ENCODE data around the gene FOXO4. TPM values are rescaled to one million over a fixed set of nuclear protein-coding genes. Genes with fewer than 3 reads are reported as not detected.

The FOXO4 gene
- total RNA-seq, 4 donors from 2014 or later, result 14.0 to 39.8 (median 28.4) TPM

GRCh38 chrX:71099736-71100135, 4.1 kb downstream of the FOXO4 start:
- Histone ChIP-seq H3K27me3 (no peaks in the 10 kb centered on the region), H3K36me3 (no peaks in the 10 kb centered on the region), H3K27ac (no peak overlapping the region), H3K9me3 (no peaks in the 10 kb centered on the region), H3K4me1 (peaks cover 0 to 12% (median 3%) of the 10 kb centered on the region in 4 donors), H3K4me3 (no peak overlapping the region)
- no peak for DNase-seq
- TF ChIP-seq CTCF (IDR thresholded peaks at IDR 0.05) (no peak), POLR2A (IDR thresholded peaks at IDR 0.05) (no peak)

DNA sequence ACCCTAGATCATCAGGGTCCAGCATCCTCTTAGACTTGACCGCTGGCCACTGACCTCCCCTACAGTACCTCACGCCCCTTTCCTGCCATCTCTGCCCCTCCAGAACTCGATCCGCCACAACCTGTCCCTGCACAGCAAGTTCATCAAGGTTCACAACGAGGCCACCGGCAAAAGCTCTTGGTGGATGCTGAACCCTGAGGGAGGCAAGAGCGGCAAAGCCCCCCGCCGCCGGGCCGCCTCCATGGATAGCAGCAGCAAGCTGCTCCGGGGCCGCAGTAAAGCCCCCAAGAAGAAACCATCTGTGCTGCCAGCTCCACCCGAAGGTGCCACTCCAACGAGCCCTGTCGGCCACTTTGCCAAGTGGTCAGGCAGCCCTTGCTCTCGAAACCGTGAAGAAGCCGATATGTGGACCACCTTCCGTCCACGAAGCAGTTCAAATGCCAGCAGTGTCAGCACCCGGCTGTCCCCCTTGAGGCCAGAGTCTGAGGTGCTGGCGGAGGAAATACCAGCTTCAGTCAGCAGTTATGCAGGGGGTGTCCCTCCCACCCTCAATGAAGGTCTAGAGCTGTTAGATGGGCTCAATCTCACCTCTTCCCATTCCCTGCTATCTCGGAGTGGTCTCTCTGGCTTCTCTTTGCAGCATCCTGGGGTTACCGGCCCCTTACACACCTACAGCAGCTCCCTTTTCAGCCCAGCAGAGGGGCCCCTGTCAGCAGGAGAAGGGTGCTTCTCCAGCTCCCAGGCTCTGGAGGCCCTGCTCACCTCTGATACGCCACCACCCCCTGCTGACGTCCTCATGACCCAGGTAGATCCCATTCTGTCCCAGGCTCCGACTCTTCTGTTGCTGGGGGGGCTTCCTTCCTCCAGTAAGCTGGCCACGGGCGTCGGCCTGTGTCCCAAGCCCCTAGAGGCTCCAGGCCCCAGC, 5.2 kb downstream of the FOXO4 start:
- H3K36me3 ChIP-seq, result no peaks in the 10 kb centered on the region
- no peak overlapping the region for H3K27ac ChIP-seq
- no peak overlapping the region for H3K4me3 ChIP-seq
- H3K9me3 ChIP-seq, result no peaks in the 10 kb centered on the region
- peaks cover 0 to 12% (median 3%) of the 10 kb centered on the region in 4 donors for H3K4me1 ChIP-seq
- TF ChIP-seq CTCF (IDR thresholded peaks at IDR 0.05) (no peak), POLR2A (IDR thresholded peaks at IDR 0.05) (no peak)
- DNase-seq, result peak in 1 of 3 donors; percentile 39
- no peaks in the 10 kb centered on the region for H3K27me3 ChIP-seq

DNA sequence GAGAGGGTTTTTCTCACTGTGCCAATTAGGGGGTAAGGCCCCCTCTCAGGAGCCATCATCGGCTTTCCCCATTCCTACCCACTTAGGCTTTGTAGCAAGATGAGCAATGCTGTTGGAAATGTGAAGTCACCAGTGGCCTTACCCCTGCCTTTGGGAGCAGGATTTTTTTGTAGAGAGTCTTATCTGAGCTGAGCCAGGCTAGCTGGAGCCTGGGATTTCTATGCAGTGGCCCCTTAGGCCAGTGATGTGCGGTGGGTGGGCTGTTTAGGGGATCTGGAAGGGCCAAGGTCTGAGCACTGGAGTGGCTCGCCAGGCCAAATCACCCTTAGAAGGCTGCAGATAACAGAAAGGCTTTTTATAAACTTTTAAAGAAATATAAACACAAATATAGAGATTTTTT, 6.6 kb downstream of the FOXO4 start:
- peak in 1 of 3 donors; percentile 26 for DNase-seq
- Histone ChIP-seq H3K36me3 (no peaks in the 10 kb centered on the region), H3K4me1 (peaks cover 0 to 12% (median 3%) of the 10 kb centered on the region in 4 donors), H3K9me3 (no peaks in the 10 kb centered on the region), H3K4me3 (no peak overlapping the region), H3K27ac (peak overlapping the region in 1 of 4 donors; percentile 74), H3K27me3 (no peaks in the 10 kb centered on the region)
- TF ChIP-seq POLR2A (IDR thresholded peaks at IDR 0.05), result no peak

DNA sequence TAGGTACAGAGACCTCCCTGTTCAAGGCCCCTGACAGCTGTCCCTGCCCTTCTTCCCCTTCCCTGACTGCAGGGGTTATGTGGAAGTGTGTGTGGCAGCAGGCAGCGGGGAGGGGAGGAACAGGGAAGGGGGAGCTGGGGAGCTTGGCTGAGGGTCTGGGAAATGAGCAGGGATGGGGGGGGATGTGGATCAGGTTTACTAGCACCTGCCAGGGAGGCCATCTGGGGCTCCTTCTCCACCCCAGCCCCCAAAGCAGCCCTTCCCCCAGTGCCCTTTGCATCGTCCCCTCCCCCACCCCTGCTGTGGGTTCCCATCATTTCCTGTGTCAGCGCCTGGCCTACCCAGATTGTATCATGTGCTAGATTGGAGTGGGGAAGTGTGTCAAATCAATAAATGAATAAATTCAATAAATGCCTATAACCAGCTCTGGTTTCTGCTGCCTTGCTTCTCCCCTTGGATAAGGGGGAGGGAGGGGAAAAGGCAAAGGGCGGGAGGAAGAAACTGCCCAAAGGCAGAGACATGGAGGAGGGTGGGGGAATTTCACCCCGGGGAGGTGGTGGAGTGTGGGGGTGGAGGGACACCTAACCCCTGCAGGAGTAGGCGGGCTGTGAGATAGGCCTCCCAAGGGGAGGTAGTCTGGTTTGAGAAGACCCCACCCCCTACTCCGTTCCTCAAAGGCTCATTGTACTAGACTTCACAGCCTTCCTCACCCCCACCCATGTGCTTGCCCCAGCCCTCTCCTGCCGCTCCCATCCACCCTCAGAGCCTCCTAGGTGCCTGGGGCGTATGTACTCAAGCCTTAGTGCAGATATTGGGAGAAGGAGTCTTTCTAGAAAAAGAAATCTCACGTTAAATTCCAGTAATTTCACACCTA, 7.7 kb downstream of the FOXO4 start:
- TF ChIP-seq POLR2A (IDR thresholded peaks at IDR 0.05), result no peak
- TF ChIP-seq CTCF (IDR thresholded peaks at IDR 0.05), result no peak
- DNase-seq, result peak in 2 of 3 donors; percentile 76 to 82
- Histone ChIP-seq H3K4me3 (peak overlapping the region in 1 of 4 donors; percentile 2), H3K27me3 (no peaks in the 10 kb centered on the region), H3K4me1 (peaks cover 0 to 12% (median 3%) of the 10 kb centered on the region in 4 donors), H3K36me3 (no peaks in the 10 kb centered on the region), H3K27ac (peak overlapping the region; percentile 48 to 74 (median 67)), H3K9me3 (no peaks in the 10 kb centered on the region)

DNA sequence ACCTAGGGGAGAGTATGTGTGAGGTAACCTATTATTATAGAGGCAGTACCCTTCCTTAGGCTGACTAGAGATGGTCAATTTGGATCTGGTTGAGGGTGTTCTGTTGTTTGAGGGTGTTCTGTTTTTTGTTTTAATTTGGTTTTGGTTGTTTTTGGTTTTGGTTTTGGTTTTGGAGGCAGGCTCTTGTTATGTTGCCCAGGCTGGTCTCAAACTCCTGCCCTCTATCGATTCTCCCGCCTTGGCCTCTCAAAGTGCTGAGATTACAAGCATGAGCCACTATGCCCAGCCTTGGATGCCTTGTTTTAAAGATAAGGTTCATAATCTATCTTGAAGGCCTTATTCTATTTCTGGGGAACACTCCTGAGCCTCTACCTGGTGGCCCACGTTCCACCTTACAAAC, 10.0 kb downstream of the FOXO4 start:
- Histone ChIP-seq H3K4me1 (peaks cover 0 to 12% (median 3%) of the 10 kb centered on the region in 4 donors), H3K36me3 (no peaks in the 10 kb centered on the region), H3K27ac (peak overlapping the region in 1 of 4 donors; percentile 42), H3K9me3 (no peaks in the 10 kb centered on the region), H3K4me3 (no peak overlapping the region), H3K27me3 (no peaks in the 10 kb centered on the region)
- DNase-seq, result no peak
- TF ChIP-seq CTCF (IDR thresholded peaks at IDR 0.05) (no peak), POLR2A (IDR thresholded peaks at IDR 0.05) (no peak)
